Chondrocyte (in vitro differentiated cells): ENCODE results near the gene PDZD2. TPM values are rescaled to one million over a fixed set of nuclear protein-coding genes. Genes with fewer than 3 reads are reported as not detected.
"Not testable (repeated sequence)": the region's sequence is repeated elsewhere in the genome, so short reads cannot be mapped to it uniquely, and the experiment has no call there.

ENCODE experiments used
- DNase-seq: peaks from one replicate; pipeline ENCODE4 v3.0.0; 2021; ENCODE audit warnings: mixed read lengths, low spot score
- H3K27ac Mint-ChIP-seq: one replicate; pipeline ENCODE4 v1.8.0; 2021; ENCODE audit warnings: mild to moderate bottlenecking, moderate library complexity, mixed read lengths; ENCODE audit not compliant: unreplicated experiment
- H3K27me3 Mint-ChIP-seq: 2 replicates; pipeline ENCODE4 v1.8.0; 2021; ENCODE audit warnings: low read depth, mixed read lengths
- H3K36me3 Mint-ChIP-seq: 2 replicates; pipeline ENCODE4 v1.8.0; 2021; ENCODE audit warnings: low read depth, mixed read lengths
- H3K4me1 Mint-ChIP-seq: 2 replicates; pipeline ENCODE4 v1.8.0; 2021; ENCODE audit warnings: low read depth, mild to moderate bottlenecking, mixed read lengths
- H3K4me3 Mint-ChIP-seq: one replicate; pipeline ENCODE4 v1.8.0; 2021; ENCODE audit warnings: mild to moderate bottlenecking, moderate library complexity, mixed read lengths; ENCODE audit not compliant: unreplicated experiment
- H3K9me3 Mint-ChIP-seq: 2 replicates; pipeline ENCODE4 v1.8.0; 2021; ENCODE audit warnings: low read depth, mixed read lengths
- CTCF ChIP-seq: fragments of 200-600 bp; sonication (generic); IDR thresholded peaks from 2 replicates; pipeline ENCODE4 v1.5.0; 2021; ENCODE audit warnings: antibody characterized with exemption, mild to moderate bottlenecking, moderate library complexity
- total RNA-seq: library from RNA; stranded (reverse); gene quantifications from 3 replicates; pipeline ENCODE4 v1.2.1, GENCODE V29; 2021

Gene PDZD2
- total RNA-seq, 1 donor from 2014 or later = 30.9 TPM

GRCh38 chr5:31966936-31967335 is 328.0 kb downstream of the PDZD2 start:
- peaks cover 3% of the 10 kb centered on the region for H3K36me3 Mint-ChIP-seq
- no peak overlapping the region for H3K27ac Mint-ChIP-seq
- H3K4me3 Mint-ChIP-seq = no peak overlapping the region
- peaks cover 33% of the 10 kb centered on the region for H3K4me1 Mint-ChIP-seq
- DNase-seq = no peak
- no peaks in the 10 kb centered on the region for H3K9me3 Mint-ChIP-seq
- TF ChIP-seq CTCF = no peak
- no peaks in the 10 kb centered on the region for H3K27me3 Mint-ChIP-seq

- Mint-ChIP-seq H3K36me3 (peaks cover 3% of the 10 kb centered on the region), H3K4me1 (peaks cover 28% of the 10 kb centered on the region), H3K4me3 (no peak overlapping the region), H3K9me3 (no peaks in the 10 kb centered on the region), H3K27me3 (no peaks in the 10 kb centered on the region), H3K27ac (no peak overlapping the region)
- no peak for DNase-seq
- TF ChIP-seq CTCF = no peak
Observed at GRCh38 chr5:31967461-31967860, 328.5 kb downstream of the PDZD2 start.

GRCh38 chr5:31972558-31972957 is 333.6 kb downstream of the PDZD2 start:
- H3K27me3 Mint-ChIP-seq = no peaks in the 10 kb centered on the region
- H3K27ac Mint-ChIP-seq = no peak overlapping the region
- H3K4me1 Mint-ChIP-seq = peaks cover 5% of the 10 kb centered on the region
- DNase-seq = no peak
- peaks cover 2% of the 10 kb centered on the region for H3K9me3 Mint-ChIP-seq
- no peak for TF ChIP-seq CTCF
- no peak overlapping the region for H3K4me3 Mint-ChIP-seq
- H3K36me3 Mint-ChIP-seq = no peaks in the 10 kb centered on the region

DNA sequence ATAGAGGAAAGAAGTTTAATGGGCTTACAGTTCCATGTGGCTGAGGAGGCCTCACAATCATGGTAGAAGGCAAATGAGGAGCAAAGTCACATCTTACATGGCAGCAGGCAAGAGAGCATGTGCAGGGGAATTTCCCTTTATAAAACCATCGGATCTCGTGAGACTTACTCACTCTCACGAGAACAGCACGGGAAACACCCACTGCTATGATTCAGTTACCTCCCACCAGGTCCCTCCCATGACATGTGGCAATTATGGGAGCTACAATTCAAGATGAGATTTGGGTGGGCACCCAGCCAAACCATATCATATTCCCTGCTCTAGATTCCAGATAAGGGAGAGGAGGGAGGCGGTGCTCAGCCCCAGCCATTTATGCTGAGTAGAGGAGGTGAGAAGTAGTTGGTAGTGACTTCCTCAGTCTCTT is 336.3 kb downstream of the PDZD2 start:
- H3K27me3 Mint-ChIP-seq, H3K9me3 Mint-ChIP-seq, H3K27ac Mint-ChIP-seq, H3K36me3 Mint-ChIP-seq, H3K4me3 Mint-ChIP-seq, DNase-seq: not testable (repeated sequence)
- H3K4me1 Mint-ChIP-seq = peaks cover 16% of the 10 kb centered on the region

DNA sequence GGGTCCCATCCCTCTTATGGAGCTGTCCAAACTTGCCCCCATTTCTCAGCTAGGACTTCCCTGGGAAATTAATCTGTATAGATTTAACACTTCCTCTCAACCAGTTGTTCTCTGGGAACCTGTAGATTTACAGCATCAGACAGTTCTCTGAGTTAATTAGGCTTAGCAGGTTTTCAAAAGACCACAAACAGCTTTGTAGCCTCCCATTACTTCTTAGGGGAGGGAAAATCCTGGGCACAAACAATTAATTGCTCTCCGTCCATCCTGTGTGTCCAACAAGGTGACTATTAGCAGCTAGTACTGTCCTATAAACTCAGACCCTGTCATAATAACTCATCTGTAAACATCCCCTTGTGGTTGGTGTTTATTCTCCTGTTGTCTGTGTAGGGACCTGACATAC is 337.2 kb downstream of the PDZD2 start:
- no peaks in the 10 kb centered on the region for H3K36me3 Mint-ChIP-seq
- DNase-seq = no peak
- H3K4me3 Mint-ChIP-seq = no peak overlapping the region
- no peak for TF ChIP-seq CTCF
- H3K27ac Mint-ChIP-seq = no peak overlapping the region
- H3K4me1 Mint-ChIP-seq = peaks cover 20% of the 10 kb centered on the region
- peaks cover 2% of the 10 kb centered on the region for H3K9me3 Mint-ChIP-seq
- no peaks in the 10 kb centered on the region for H3K27me3 Mint-ChIP-seq

DNA sequence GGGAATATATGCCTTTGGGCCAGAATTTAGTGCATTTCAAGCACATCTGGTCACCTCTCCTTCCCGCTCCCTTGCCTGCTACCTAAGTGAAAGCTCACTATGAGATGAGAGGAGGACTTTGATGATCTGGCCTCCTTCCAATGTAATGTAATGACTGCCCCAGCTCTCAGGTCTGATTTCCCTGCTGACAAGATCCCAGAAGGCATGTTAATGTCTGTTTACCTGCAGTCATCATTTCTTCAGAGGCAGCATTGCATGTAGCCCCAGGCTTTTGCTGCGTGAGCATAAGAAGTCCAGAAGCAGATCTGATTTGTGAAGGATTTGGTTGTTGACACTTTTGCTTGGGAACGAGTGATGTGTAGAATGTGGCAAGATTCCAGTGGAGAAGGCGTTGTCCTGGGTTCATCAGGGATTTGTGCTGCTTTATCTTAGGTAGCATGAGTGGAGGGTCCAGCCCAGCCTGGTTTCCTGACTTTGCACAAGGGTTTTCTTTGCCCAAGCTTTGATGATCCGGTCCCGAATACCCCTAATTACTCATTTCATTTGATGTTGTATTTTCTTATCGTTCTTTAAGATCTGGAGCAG is 342.5 kb downstream of the PDZD2 start:
- H3K36me3 Mint-ChIP-seq = no peaks in the 10 kb centered on the region
- TF ChIP-seq CTCF = no peak
- H3K27ac Mint-ChIP-seq = no peak overlapping the region
- DNase-seq = no peak
- H3K9me3 Mint-ChIP-seq = no peaks in the 10 kb centered on the region
- no peaks in the 10 kb centered on the region for H3K27me3 Mint-ChIP-seq
- H3K4me3 Mint-ChIP-seq = no peak overlapping the region
- H3K4me1 Mint-ChIP-seq = peaks cover 58% of the 10 kb centered on the region
